ENCODE measurements around the gene NLGN1.

DNA sequence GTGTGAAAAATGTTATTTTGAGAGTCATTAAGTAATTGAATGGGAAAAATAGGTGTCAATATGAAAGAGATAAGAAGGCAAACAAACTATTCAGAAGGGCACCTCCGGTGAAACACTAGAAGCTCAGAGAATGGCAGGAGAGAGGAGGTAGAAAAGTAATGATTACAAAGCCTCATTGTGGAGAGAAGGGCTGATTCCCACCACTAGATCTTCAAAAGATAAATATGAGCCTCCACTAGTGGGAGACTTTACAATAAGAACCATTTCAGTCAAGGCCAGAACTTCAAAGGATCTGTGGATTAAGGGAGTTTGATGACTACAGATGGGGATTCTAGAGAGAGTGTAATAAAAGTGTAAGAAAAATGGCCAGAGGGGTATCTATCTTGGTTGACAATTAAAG lies 535.6 kb downstream of the NLGN1 start:
- TF ChIP-seq CTCF (IDR thresholded peaks at IDR 0.05) = no peak
- no peak for TF ChIP-seq POLR2A (IDR thresholded peaks at IDR 0.05)
